GM21825 (cell line): ENCODE data around the gene ZNF423.

Experiments
- ATAC-seq: cut with Tn5 transposase; IDR thresholded peaks from one replicate; pipeline ENCODE4 v1.9.1; 2021; ENCODE audit warnings: mild to moderate bottlenecking, moderate library complexity; ENCODE audit not compliant: unreplicated experiment

ZNF423 gene

GRCh38 chr16:49467540-49468372 lies 388.2 kb downstream of the ZNF423 start:
- no peak for ATAC-seq

DNA sequence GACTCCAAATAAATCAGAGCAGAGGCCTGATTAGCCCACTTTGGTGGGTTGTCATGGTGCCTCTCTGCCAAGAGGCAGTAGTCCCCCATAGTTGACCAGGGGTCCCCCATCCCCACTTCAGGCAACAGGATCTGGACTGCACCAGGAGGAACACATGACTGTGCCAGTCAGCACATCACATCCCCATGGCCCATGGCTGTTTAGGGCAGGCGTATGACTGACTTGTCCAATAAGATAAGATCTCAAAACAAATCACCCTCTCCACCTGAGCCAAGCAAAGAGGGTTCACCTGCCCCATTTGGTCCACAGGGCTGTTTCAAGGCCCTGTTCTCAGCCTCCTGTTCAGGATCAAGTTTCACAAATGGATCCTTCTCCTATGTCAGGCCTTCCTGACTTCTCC lies 389.0 kb downstream of the ZNF423 start:
- no peak for ATAC-seq

DNA sequence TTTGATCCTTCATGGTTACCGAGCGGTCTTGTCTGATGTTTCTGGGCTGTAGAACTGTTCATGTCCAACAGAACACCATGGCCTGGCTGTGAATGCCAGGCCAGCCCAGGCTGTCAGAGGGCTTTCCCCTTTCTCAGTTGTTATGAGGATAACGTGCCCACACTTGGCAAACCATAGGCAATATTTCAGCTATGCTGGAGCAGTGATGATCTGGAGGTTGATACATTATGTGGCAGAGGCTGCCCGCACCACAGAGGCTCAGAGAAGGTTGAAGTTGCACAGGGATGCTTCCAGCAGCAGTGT lies 389.4 kb downstream of the ZNF423 start:
- no peak for ATAC-seq

DNA sequence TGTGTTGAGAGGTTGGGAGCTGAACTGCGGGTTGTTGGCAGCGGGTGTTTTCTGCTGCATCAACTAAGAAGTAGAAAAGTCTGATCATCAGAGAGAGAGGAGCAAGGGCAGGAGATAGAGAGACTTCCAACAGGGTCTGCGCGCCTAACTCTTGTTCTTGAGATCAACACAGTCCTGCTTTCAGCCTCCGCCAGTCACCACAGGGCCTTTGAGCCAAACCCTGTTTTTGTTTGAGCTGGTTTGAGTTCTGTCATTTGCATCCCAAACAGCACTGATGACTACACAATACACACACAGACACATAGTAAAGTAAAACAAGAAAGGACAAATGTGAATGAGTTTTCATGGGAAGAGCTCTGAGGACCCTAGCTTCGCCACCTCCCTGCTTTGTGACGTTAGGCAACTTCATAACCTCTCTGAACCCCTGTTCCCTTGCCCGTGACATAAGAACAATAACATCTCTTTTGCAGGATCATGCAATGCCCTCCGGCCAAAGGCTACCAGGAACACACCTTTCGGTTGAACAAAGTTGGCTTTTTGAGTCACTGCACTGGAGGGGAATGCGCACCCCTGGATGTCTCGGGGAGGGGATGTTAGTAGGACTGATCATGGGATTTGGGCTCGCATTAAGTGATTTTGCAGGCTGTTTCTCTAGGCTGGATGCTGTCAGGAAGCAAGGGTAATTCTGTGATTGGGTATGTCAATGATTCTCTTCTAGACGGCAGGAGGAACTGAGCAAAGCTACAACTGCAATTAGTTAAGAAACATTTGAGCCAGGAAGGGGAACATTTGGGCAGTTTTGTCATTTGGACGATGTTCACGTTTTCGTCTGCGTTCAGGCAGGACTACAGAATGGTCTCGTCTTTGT lies 390.0 kb downstream of the ZNF423 start:
- ATAC-seq, result no peak

GRCh38 chr16:49464877-49465504 lies 390.9 kb downstream of the ZNF423 start:
- no peak for ATAC-seq

- ATAC-seq, result no peak
Observed at GRCh38 chr16:49464093-49464492, 391.8 kb downstream of the ZNF423 start.

GRCh38 chr16:49463529-49463928 lies 392.4 kb downstream of the ZNF423 start:
- peak; percentile 93 for ATAC-seq

- ATAC-seq, result no peak
Observed at GRCh38 chr16:49462989-49463371, 392.9 kb downstream of the ZNF423 start.

GRCh38 chr16:49462362-49462988 lies 393.4 kb downstream of the ZNF423 start:
- ATAC-seq, result no peak

DNA sequence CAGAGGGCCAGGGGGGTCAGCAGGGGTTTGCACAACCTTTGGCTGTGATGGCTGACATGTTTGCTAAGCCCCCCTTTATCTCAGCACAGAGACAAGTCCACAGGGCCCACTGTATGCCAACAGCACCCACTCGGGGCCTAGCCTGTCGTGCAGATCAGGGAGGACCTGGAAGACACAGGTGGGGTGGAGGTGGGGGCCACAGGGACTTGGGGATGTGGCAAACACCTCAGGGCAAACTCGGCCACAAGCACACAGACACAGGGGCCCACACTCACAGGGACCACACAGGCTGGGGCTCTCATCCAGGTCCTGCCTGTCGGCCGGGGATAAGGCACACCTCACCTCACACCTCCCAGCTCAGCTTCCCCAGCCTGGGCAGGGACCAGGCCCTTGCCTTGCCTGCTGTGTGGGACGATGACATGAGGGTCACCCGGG lies 394.4 kb downstream of the ZNF423 start:
- no peak for ATAC-seq

- ATAC-seq, result no peak
Observed at GRCh38 chr16:49460786-49461470, 395.0 kb downstream of the ZNF423 start.

GRCh38 chr16:49459953-49460735 lies 395.8 kb downstream of the ZNF423 start:
- ATAC-seq, result no peak

- ATAC-seq, result no peak
Observed at GRCh38 chr16:49458656-49459445, 397.1 kb downstream of the ZNF423 start.

- ATAC-seq, result no peak
Observed at GRCh38 chr16:49458243-49458642, 397.7 kb downstream of the ZNF423 start.

DNA sequence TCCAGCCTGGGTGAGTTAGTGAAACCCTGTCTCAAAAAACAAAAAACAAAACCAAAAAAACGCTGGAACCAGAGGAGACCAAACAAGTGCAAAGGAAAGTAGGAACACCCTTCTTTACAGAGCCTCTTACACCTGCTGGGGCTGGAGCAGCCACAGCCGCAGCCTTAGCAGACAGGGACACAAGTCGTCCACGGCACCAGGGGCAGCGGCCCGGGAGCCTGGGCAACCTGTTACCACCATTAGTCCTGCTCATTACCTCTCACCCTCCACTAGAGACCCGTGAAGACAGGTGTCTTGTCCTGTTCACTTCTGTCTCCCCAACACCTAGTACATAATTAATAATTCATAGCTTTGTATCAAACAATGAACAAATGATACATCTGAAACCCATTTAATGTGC lies 398.7 kb downstream of the ZNF423 start:
- no peak for ATAC-seq

DNA sequence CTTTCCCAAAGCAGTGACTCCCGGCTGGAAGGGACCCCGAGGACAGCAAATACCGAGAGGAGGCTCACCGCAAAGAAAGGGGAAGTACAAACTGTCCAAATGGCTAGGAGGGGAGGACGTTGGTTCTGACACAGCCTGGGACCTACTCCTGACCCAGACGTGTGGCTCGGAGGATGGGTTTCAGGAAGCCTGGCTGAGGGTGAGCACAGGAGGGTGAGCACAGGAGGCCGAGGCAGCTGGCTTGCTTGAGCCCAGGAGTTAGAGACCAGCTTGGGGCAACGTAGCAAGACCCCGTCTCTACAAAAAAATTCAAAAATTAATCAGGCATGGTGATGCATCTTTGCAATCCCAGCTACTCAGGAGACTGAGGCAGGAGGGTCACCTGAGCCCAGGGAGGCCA lies 399.1 kb downstream of the ZNF423 start:
- ATAC-seq, result no peak

DNA sequence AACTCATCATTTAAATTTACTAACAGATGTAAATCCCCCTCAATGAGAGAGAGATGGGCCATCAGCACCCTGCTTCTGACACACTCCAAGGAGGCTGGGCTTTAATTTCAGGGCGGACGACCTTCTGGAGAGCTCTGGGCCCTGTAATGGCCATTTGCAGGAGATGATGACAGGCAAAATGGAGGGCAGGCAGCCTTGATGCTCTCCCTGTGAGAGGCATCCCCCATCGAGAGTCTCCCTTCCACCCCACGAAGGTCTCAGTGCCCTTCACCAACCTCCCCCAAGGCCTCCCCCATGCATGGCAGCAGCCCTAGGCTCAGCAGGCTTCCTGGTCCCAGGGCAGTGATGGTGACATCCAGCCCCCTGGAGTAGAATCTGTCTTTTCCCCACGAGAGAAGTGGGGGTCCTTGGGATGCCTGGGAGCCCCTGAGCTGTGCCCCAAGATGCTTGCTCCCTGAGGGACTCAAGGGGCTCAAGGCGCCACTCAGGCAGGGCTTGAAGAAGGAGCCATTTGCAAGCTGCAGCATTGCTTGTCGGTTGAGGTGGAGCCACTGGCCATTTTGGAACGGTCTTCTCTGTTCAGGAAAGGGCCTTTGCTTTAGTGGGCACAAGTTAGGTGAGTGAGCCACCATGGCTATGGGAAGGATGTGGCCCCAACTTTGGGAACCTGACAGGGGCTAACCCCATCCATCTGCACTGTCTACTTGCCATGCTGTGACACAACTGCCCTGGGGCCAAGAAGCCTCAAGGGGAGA lies 399.7 kb downstream of the ZNF423 start:
- ATAC-seq, result no peak
